Breast epithelium (tissue), 4 donors: ENCODE results near the gene RPS5. TPM values are rescaled to one million over a fixed set of nuclear protein-coding genes. Genes with fewer than 3 reads are reported as not detected.

Source experiments
- DNase-seq, 2 donors: peaks; one replicate each; pipeline ENCODE4 v3.0.0-alpha.2; 2019; ENCODE audit warnings: low spot score in 2 of 2
- H3K27ac ChIP-seq, 2 donors: fragments of 200-600 bp; sonication (generic) in 1 of 2; one replicate each; pipeline ENCODE4 v1.5.1; 2016 to 2019; ENCODE audit warnings: mild to moderate bottlenecking in 1 of 2
- H3K27me3 ChIP-seq, 2 donors: fragments of 200-600 bp; sonication (generic) in 1 of 2; one replicate each; pipeline versions ENCODE4 v1.5.1 to v1.6.0; 2017 to 2019; ENCODE audit warnings: control low read depth in 1 of 2, mild to moderate bottlenecking in 1 of 2
- H3K36me3 ChIP-seq: fragments of 200-600 bp; one replicate; pipeline ENCODE4 v1.5.1; 2019
- H3K4me1 ChIP-seq, 2 donors: fragments of 200-600 bp; sonication (generic); one replicate each; pipeline ENCODE4 v1.5.1; 2016 to 2019; ENCODE audit warnings: control low read depth in 1 of 2
- H3K4me3 ChIP-seq, 3 donors: fragments of 200-600 bp; sonication (generic); 1 replicate in 2 of 3; 2 replicates in 1 of 3; pipeline ENCODE4 v1.5.1; 2016 to 2019; ENCODE audit warnings: mild to moderate bottlenecking in 3 of 3, moderate library complexity in 2 of 3
- H3K9me3 ChIP-seq, 2 donors: fragments of 200-600 bp; sonication (generic) in 1 of 2; one replicate each; pipeline ENCODE4 v1.5.1; 2016 to 2019; ENCODE audit warnings: control low read depth in 1 of 2
- CTCF ChIP-seq, 3 donors: fragments of 450-650 bp; IDR thresholded peaks; one replicate each; pipeline ENCODE4 v1.5.1; 2016 to 2017; ENCODE audit warnings: antibody characterized with exemption in 3 of 3, mild to moderate bottlenecking in 3 of 3, moderate library complexity in 3 of 3
- POLR2A ChIP-seq: fragments of 450-650 bp; IDR thresholded peaks from one replicate; pipeline ENCODE4 v1.6.1; 2016; ENCODE audit warnings: antibody characterized with exemption, mild to moderate bottlenecking, moderate library complexity
- POLR2AphosphoS5 ChIP-seq, 3 donors: sonication (generic); formaldehyde crosslinking; IDR thresholded peaks; one replicate each; pipeline ENCODE4 v1.6.1; 2017; ENCODE audit warnings: antibody characterized with exemption in 3 of 3
- intact Hi-C: fragments of 100-400 bp; cut with DNase I; formaldehyde crosslinking; loops from one replicate; pipeline ENCODE4 v1.15.1; 2023; ENCODE audit warnings: low total_unique reads
- total RNA-seq, 3 donors: library from RNA; depleted of rRNA; stranded (reverse); fragments of >200 nt; gene quantifications; one replicate each; pipeline ENCODE4 v1.1.0, GENCODE V29; 2016

The RPS5 gene
- total RNA-seq, 3 donors from 2014 or later: 1,794 to 2,659 (median 2,022) TPM

- TF ChIP-seq CTCF (IDR thresholded peaks at IDR 0.05) (no peak), POLR2A (no peak), POLR2AphosphoS5 (IDR thresholded peaks at IDR 0.05) (no peak)
- no peaks in the 10 kb centered on the region for H3K9me3 ChIP-seq
- no peak for DNase-seq
- no peaks in the 10 kb centered on the region for H3K4me1 ChIP-seq
- intact Hi-C loops: no loop called here
- no peaks in the 10 kb centered on the region for H3K27me3 ChIP-seq
- H3K36me3 ChIP-seq: no peaks in the 10 kb centered on the region
- no peak overlapping the region for H3K4me3 ChIP-seq
- H3K27ac ChIP-seq: no peak overlapping the region
Measured at GRCh38 chr19:58351558-58351878, 35.6 kb upstream of the RPS5 start.

DNA sequence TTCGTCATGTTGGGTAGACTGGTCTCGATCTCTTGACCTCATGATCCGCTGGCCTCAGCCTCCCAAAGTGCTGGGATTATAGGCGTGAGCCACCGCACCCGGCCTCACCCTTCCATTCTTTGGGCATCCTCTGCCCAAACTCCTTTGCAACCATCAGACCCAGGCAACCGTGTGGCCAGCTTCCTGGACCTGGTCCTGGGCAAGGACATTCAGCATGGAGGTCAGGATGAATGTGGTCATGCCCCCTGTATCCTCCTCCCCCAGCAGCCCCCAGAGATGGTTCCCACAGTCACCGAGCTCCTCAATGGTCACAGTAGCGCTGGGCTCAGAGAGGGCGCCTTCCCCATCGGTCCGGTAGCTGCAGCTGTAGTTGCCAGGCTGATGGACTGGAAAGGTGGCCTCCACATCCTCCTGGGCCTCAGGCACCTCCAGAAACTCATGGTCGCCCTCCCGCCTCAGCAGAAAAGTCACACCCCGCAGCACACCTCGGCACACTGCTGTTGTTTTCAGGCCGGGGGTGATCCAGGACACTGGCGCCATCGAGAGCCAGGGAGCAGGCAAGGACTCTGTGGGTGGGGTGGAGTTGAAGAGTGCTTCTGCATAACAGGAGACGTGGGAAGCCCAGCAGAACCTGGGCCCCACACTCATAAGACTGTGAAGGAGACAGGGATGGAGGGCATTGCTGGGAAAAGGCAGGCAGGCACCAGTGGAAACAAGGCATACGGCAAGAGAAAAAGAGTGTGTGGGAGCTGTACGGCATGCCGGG lies 34.9 kb upstream of the RPS5 start:
- Histone ChIP-seq H3K9me3 (no peaks in the 10 kb centered on the region), H3K27me3 (no peaks in the 10 kb centered on the region), H3K4me3 (no peak overlapping the region), H3K36me3 (no peaks in the 10 kb centered on the region), H3K4me1 (no peaks in the 10 kb centered on the region), H3K27ac (no peak overlapping the region)
- DNase-seq: no peak
- TF ChIP-seq POLR2AphosphoS5 (IDR thresholded peaks at IDR 0.05) (no peak), CTCF (IDR thresholded peaks at IDR 0.05) (no peak), POLR2A (no peak)
- intact Hi-C loops: no loop called here

DNA sequence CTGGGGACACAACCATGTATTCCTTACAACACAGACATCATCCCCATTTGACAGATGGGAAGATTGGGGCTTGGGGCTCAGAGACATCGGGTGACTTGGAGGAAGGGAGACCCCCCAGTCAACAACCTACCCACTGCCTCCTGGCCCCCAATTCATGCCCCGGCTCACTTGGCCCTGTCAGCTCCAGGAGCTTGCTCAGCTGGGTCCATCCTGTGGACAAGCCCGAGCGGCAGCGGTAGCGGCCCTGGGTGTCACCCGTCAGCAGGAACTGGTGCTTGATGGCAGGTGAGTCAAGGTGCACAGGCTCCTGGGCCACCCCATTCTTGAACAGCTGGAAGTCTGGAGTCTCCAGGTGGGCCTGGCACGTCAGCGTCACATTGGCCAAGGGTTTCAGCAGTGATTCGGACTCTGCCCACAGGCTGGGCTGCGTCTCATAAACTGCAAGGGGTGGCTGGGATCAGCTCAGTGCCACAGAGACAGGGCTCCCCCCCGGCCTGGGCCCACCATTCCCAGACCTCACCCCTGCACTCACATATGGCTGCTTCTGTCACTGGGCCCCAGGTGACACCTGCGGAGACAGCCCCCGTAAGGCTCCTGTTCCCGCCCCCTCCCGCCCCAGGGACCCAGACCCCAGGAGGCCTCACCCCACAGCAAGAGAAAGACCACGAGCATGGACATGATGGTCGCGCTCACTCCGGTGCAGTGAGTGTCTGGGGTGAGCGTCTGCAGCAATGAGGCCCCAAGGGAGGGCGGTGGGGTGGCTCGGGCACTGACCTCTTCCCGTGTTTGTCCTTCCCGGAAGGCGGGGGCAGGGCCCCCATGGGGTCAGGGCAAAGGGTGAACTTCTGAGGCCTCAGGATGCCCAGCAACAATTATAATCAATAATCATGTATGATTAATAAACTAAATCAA lies 34.1 kb upstream of the RPS5 start, which contains the start of gene A1BG:
Gene A1BG, minus strand, starts transcription at position 733 of the 912 bp plus-strand sequence. Its CDS starts 55 bp downstream, at position 678.
- TF ChIP-seq CTCF (IDR thresholded peaks at IDR 0.05) (no peak), POLR2AphosphoS5 (IDR thresholded peaks at IDR 0.05) (no peak), POLR2A (no peak)
- Histone ChIP-seq H3K4me1 (no peaks in the 10 kb centered on the region), H3K36me3 (no peaks in the 10 kb centered on the region), H3K4me3 (no peak within 1 kb of the TSS), H3K27me3 (no peaks in the 10 kb centered on the region), H3K27ac (no peak within 1 kb of the TSS), H3K9me3 (no peaks in the 10 kb centered on the region)
- no peak for DNase-seq
- intact Hi-C loops: no loop called here

DNA sequence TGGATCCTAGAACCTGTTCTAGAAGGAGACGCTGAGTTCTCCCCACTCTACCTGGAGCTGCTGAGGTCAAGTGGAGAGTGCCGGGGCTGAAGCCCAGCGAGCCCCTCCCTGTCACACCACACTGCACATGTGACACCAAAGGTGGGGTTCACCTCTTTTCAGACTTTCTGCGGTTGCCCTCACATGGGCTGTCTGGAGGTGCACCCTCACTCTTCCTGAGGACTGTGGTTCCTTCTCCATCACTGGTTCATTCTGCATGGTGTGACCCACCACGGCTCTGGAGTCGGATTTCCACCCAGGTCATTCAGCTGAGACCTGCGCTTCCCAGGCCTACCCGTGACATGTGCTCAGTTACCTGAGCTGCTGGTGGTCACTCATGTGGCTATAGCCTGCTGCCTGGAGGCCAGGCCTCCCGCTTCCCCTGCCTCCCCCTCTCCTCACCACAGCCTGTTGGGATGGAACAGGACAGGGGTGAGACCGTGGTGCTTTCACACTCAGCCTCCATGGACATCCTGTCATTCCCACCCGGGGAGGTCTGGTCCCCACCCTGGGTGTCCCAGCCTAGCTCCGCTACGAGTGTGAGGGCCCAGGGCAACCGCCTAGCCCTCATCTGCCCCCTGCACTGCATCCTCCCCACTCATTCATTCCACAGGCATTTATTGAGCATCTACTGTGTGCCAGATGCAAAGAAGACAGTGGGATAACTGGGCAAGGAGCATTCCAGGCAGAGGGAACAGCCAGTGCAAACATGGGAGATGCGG lies 33.2 kb upstream of the RPS5 start:
- intact Hi-C loops: no loop called here
- H3K27ac ChIP-seq: no peak overlapping the region
- TF ChIP-seq POLR2A: no peak
- no peak for TF ChIP-seq POLR2AphosphoS5 (IDR thresholded peaks at IDR 0.05)
- TF ChIP-seq CTCF (IDR thresholded peaks at IDR 0.05): no peak
- no peak for DNase-seq
- no peaks in the 10 kb centered on the region for H3K27me3 ChIP-seq
- no peak overlapping the region for H3K4me3 ChIP-seq
- H3K4me1 ChIP-seq: no peaks in the 10 kb centered on the region
- H3K36me3 ChIP-seq: no peaks in the 10 kb centered on the region
- no peaks in the 10 kb centered on the region for H3K9me3 ChIP-seq
